ENCODE results near the gene EVC. TPM values are rescaled to one million over a fixed set of nuclear protein-coding genes. Genes with fewer than 3 reads are reported as not detected.

The EVC gene
- total RNA-seq, 2 donors from 2014 or later, result 25.5 to 29.0 TPM

GRCh38 chr4:5742388-5742787 is 31.4 kb downstream of the EVC start:
- Histone ChIP-seq H3K36me3 (ENCODE audit: control insufficient read depth, insufficient read depth, low read length) (peaks cover 32% of the 10 kb centered on the region), H3K27ac (ENCODE audit: low read depth, low read length) (no peak overlapping the region), H3K4me3 (ENCODE audit: low read length) (no peak overlapping the region), H3K9me3 (ENCODE audit: control insufficient read depth, low read length) (no peaks in the 10 kb centered on the region), H3K4me1 (ENCODE audit: control insufficient read depth, insufficient read depth, low read length) (peaks cover 6% of the 10 kb centered on the region), H3K27me3 (ENCODE audit: control insufficient read depth, insufficient read depth, low read length, poor library complexity, severe bottlenecking) (no peaks in the 10 kb centered on the region), H3K9ac (ENCODE audit: extremely low read depth, low read length, poor library complexity, severe bottlenecking) (no peak overlapping the region)
- Mint-ChIP-seq H3K27me3 (ENCODE audit: insufficient read depth) (no peaks in the 10 kb centered on the region), H3K36me3 (ENCODE audit: low read depth) (peaks cover 19% of the 10 kb centered on the region), H3K27ac (no peak overlapping the region), H3K4me3 (no peak overlapping the region), H3K4me1 (no peaks in the 10 kb centered on the region), H3K9me3 (no peaks in the 10 kb centered on the region)
- 98 to 100% methylated on average over 1 to 2 of the region's 2 CpGs for WGBS, 2 experiments (ENCODE audit: insufficient coverage in 1 of 2, insufficient read length in 1 of 2)
- no peak for TF ChIP-seq CTCF (conservative IDR thresholded peaks at IDR 0.05)
- no peak for DNase-seq

- H3K4me1 ChIP-seq (ENCODE audit: control insufficient read depth, insufficient read depth, low read length), result peaks cover 12% of the 10 kb centered on the region
- H3K27ac Mint-ChIP-seq, result no peak overlapping the region
- DNase-seq, result no peak
- H3K27me3 ChIP-seq (ENCODE audit: control insufficient read depth, insufficient read depth, low read length, poor library complexity, severe bottlenecking), result no peaks in the 10 kb centered on the region
- H3K4me1 Mint-ChIP-seq, result no peaks in the 10 kb centered on the region
- H3K36me3 ChIP-seq (ENCODE audit: control insufficient read depth, insufficient read depth, low read length), result peaks cover 32% of the 10 kb centered on the region
- no peaks in the 10 kb centered on the region for H3K9me3 ChIP-seq (ENCODE audit: control insufficient read depth, low read length)
- H3K9me3 Mint-ChIP-seq, result no peaks in the 10 kb centered on the region
- H3K27ac ChIP-seq (ENCODE audit: low read depth, low read length), result no peak overlapping the region
- TF ChIP-seq CTCF (conservative IDR thresholded peaks at IDR 0.05), result no peak
- H3K4me3 Mint-ChIP-seq, result no peak overlapping the region
- H3K27me3 Mint-ChIP-seq (ENCODE audit: insufficient read depth), result no peaks in the 10 kb centered on the region
- WGBS, 2 experiments (ENCODE audit: insufficient coverage in 1 of 2, insufficient read length in 1 of 2), result 78 to 92% methylated on average over 1 to 2 of the region's 2 CpGs
- H3K9ac ChIP-seq (ENCODE audit: extremely low read depth, low read length, poor library complexity, severe bottlenecking), result no peak overlapping the region
- peaks cover 22% of the 10 kb centered on the region for H3K36me3 Mint-ChIP-seq (ENCODE audit: low read depth)
- no peak overlapping the region for H3K4me3 ChIP-seq (ENCODE audit: low read length)
Measured at GRCh38 chr4:5742968-5743367, 32.0 kb downstream of the EVC start.

GRCh38 chr4:5746250-5746649 is 35.2 kb downstream of the EVC start:
- no peaks in the 10 kb centered on the region for H3K9me3 ChIP-seq (ENCODE audit: control insufficient read depth, low read length)
- H3K4me3 ChIP-seq (ENCODE audit: low read length), result no peak overlapping the region
- Mint-ChIP-seq H3K36me3 (ENCODE audit: low read depth) (peaks cover 43% of the 10 kb centered on the region), H3K4me3 (no peak overlapping the region), H3K27me3 (ENCODE audit: insufficient read depth) (peaks cover 3% of the 10 kb centered on the region), H3K4me1 (peaks cover 8% of the 10 kb centered on the region), H3K27ac (no peak overlapping the region), H3K9me3 (no peaks in the 10 kb centered on the region)
- WGBS, 2 experiments (ENCODE audit: insufficient coverage in 1 of 2, insufficient read length in 1 of 2), result 94 to 96% methylated on average over 3 to 5 of the region's 5 CpGs
- H3K9ac ChIP-seq (ENCODE audit: extremely low read depth, low read length, poor library complexity, severe bottlenecking), result no peak overlapping the region
- H3K27ac ChIP-seq (ENCODE audit: low read depth, low read length), result no peak overlapping the region
- no peak for TF ChIP-seq CTCF (conservative IDR thresholded peaks at IDR 0.05)
- peaks cover 32% of the 10 kb centered on the region for H3K36me3 ChIP-seq (ENCODE audit: control insufficient read depth, insufficient read depth, low read length)
- no peaks in the 10 kb centered on the region for H3K27me3 ChIP-seq (ENCODE audit: control insufficient read depth, insufficient read depth, low read length, poor library complexity, severe bottlenecking)
- peaks cover 14% of the 10 kb centered on the region for H3K4me1 ChIP-seq (ENCODE audit: control insufficient read depth, insufficient read depth, low read length)
- DNase-seq, result no peak
